Measurements from ENCODE around the gene SERP2.

GRCh38 chr13:44388427-44389059 lies 14.9 kb downstream of the SERP2 start:
- TF ChIP-seq, protein P1, sequence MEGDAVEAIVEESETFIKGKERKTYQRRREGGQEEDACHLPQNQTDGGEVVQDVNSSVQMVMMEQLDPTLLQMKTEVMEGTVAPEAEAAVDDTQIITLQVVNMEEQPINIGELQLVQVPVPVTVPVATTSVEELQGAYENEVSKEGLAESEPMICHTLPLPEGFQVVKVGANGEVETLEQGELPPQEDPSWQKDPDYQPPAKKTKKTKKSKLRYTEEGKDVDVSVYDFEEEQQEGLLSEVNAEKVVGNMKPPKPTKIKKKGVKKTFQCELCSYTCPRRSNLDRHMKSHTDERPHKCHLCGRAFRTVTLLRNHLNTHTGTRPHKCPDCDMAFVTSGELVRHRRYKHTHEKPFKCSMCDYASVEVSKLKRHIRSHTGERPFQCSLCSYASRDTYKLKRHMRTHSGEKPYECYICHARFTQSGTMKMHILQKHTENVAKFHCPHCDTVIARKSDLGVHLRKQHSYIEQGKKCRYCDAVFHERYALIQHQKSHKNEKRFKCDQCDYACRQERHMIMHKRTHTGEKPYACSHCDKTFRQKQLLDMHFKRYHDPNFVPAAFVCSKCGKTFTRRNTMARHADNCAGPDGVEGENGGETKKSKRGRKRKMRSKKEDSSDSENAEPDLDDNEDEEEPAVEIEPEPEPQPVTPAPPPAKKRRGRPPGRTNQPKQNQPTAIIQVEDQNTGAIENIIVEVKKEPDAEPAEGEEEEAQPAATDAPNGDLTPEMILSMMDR (IDR thresholded peaks at IDR 0.05), result no peak
- no peak for TF ChIP-seq EZH2 (IDR thresholded peaks at IDR 0.05; ENCODE audit: borderline replicate concordance, insufficient read depth, low read depth, low read length, poor library complexity, severe bottlenecking)

Measured in B cell (primary cell).